ENCODE measurements around the gene VPS41.

VPS41 gene

GRCh38 chr7:38824948-38825347 lies 84.0 kb downstream of the VPS41 start:
- no peak for DNase-seq (ENCODE audit: low read depth)
- TF ChIP-seq, protein P1, sequence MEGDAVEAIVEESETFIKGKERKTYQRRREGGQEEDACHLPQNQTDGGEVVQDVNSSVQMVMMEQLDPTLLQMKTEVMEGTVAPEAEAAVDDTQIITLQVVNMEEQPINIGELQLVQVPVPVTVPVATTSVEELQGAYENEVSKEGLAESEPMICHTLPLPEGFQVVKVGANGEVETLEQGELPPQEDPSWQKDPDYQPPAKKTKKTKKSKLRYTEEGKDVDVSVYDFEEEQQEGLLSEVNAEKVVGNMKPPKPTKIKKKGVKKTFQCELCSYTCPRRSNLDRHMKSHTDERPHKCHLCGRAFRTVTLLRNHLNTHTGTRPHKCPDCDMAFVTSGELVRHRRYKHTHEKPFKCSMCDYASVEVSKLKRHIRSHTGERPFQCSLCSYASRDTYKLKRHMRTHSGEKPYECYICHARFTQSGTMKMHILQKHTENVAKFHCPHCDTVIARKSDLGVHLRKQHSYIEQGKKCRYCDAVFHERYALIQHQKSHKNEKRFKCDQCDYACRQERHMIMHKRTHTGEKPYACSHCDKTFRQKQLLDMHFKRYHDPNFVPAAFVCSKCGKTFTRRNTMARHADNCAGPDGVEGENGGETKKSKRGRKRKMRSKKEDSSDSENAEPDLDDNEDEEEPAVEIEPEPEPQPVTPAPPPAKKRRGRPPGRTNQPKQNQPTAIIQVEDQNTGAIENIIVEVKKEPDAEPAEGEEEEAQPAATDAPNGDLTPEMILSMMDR (IDR thresholded peaks at IDR 0.05; ENCODE audit: low read length, missing control alignments) = no peak
- no peak overlapping the region for H3K4me3 ChIP-seq (replicated peaks; ENCODE audit: low read depth, low read length)

DNA sequence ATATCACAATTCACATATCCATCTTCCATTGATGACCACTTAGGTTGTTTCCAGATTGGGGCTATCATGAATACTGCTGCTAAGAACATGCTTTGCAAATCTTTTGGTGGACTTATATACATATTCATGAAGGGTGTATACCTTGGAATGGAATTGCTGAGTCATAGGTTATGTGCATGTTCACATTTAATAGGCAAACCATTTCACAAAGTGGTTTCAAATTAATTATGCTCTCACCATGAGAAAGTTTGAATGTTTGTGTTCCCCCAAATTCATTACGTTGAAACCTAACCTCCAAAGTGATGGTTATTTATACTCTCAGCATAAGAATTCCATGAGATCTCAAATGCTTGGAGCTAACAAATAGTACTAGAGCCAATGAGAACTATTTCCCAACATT lies 86.4 kb downstream of the VPS41 start:
- TF ChIP-seq, protein P1 (IDR thresholded peaks at IDR 0.05; ENCODE audit: low read length, missing control alignments) = no peak
- H3K4me3 ChIP-seq (replicated peaks; ENCODE audit: low read depth, low read length) = no peak overlapping the region
- DNase-seq (ENCODE audit: low read depth) = no peak

DNA sequence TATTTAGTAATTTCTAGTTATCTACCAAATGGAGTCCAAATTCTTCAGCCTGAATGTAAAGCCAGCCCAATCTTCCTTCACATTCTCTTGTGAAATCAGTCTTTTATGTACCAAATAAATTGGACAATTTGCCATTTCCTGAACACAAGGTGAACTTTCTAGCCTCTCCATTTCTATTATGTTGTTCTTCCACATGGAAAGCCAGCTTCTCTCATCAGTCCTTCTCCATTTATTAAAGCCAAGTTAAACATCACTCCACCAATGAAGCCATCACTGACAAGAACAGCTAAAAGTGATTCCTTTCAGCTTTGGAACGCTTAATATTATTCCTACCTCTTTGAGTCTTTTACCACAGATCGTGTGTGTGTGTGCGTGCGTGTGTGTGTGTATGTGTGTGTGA lies 88.4 kb downstream of the VPS41 start:
- TF ChIP-seq, protein P1 (IDR thresholded peaks at IDR 0.05; ENCODE audit: low read length, missing control alignments) = no peak
- no peak for DNase-seq (ENCODE audit: low read depth)
- H3K4me3 ChIP-seq (replicated peaks; ENCODE audit: low read depth, low read length) = no peak overlapping the region

- no peak for DNase-seq (ENCODE audit: low read depth)
- H3K4me3 ChIP-seq (replicated peaks; ENCODE audit: low read depth, low read length) = no peak overlapping the region
- TF ChIP-seq, protein P1 (IDR thresholded peaks at IDR 0.05; ENCODE audit: low read length, missing control alignments) = no peak
Observed at GRCh38 chr7:38819463-38819862, 89.5 kb downstream of the VPS41 start.

GRCh38 chr7:38817526-38817925 lies 91.5 kb downstream of the VPS41 start:
- TF ChIP-seq, protein P1 (IDR thresholded peaks at IDR 0.05; ENCODE audit: low read length, missing control alignments) = no peak
- no peak for DNase-seq (ENCODE audit: low read depth)
- H3K4me3 ChIP-seq (replicated peaks; ENCODE audit: low read depth, low read length) = no peak overlapping the region

- no peak overlapping the region for H3K4me3 ChIP-seq (replicated peaks; ENCODE audit: low read depth, low read length)
- DNase-seq (ENCODE audit: low read depth) = no peak
- TF ChIP-seq, protein P1 (IDR thresholded peaks at IDR 0.05; ENCODE audit: low read length, missing control alignments) = no peak
Observed at GRCh38 chr7:38813768-38814167, 95.2 kb downstream of the VPS41 start.

- TF ChIP-seq, protein P1 (IDR thresholded peaks at IDR 0.05; ENCODE audit: low read length, missing control alignments) = no peak
- H3K4me3 ChIP-seq (replicated peaks; ENCODE audit: low read depth, low read length) = no peak overlapping the region
- no peak for DNase-seq (ENCODE audit: low read depth)
Observed at GRCh38 chr7:38806912-38807311, 102.1 kb downstream of the VPS41 start.
